ENCODE results near the gene DTX3.
"Not testable (repeated sequence)": the region's sequence is repeated elsewhere in the genome, so short reads cannot be mapped to it uniquely, and the experiment has no call there.

DTX3 gene

DNA sequence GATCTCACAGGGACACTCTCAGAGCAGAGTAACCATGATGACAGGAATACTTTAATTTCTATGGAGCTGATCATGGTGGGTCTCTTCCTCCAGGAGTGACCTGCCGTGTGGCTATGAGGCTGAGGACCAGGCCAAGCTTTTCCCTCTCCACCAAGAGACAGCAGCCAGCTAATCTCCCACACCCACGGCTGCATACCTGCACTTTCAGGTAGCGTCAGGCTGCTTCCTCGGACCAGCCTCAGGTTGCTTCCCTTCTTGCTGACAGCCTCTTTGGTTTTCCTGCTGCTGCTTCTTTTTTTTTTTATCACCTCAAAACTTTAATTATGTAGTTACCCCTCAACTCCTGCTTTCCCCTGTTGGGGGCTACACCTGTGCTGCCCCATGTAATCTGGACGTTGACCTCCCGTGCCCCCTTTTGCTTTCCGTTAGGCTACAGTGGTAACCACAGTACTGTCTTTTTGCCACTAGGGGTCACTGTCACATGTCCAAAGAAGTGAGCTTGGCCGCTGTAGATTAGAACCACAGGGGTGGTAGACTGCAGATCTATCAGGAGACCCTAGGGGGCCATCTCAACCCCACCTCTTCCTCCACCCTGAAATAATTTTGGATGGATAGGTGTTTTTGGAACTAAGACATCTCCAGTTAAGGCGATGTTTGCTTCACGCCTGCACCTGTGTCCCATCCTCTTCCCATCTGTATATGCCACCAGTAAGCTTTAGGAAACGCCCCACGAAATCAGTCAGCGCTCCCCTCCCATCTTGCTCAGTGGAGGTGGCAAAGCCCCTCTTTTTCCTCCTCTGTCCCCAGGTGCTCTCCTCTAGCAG is 21.4 kb upstream of the DTX3 start:
- peak; percentile 60 for DNase-seq

DNA sequence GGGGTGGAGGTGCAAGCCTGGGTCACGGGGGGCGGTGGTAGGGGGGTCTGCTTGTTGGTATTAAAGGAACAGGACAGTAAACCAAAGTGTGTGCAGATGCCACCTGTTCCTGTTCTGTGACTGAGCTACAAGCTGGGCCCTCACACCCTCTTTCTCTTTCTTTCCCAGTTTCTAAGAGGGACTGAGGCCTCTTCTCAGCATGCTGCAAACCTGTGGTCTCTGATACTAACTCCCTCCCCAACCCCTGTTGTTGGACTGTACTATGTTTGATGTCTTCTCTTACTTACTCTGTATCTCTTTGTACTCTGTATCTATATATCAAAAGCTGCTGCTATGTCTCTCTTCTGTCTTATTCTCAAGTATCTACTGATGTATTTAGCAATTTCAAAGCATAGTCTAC is 20.6 kb upstream of the DTX3 start:
- no peak for DNase-seq

GRCh38 chr12:57584690-57585089 is 19.9 kb upstream of the DTX3 start:
- no peak for DNase-seq

- no peak for DNase-seq
Measured at GRCh38 chr12:57585156-57585555, 19.5 kb upstream of the DTX3 start.

DNA sequence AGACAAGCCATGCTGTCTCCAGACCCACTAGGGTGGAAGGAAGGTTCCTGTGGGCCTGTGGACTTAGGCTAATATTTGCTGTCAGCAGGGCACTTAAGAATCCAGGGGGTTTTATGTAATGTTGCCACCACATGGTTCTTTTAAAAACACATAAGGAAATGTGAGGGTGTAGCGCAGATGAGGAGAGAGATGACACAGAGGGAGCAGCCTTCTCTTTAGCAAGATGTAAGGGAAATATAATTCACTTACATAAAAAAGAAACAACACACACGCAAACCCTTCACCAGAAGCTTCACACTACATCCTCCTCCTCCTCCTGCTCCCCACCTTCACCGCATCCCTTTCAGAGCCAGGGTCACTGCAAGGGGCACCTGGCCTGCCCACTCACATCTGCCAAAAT is 18.5 kb upstream of the DTX3 start:
- DNase-seq, result no peak

DNA sequence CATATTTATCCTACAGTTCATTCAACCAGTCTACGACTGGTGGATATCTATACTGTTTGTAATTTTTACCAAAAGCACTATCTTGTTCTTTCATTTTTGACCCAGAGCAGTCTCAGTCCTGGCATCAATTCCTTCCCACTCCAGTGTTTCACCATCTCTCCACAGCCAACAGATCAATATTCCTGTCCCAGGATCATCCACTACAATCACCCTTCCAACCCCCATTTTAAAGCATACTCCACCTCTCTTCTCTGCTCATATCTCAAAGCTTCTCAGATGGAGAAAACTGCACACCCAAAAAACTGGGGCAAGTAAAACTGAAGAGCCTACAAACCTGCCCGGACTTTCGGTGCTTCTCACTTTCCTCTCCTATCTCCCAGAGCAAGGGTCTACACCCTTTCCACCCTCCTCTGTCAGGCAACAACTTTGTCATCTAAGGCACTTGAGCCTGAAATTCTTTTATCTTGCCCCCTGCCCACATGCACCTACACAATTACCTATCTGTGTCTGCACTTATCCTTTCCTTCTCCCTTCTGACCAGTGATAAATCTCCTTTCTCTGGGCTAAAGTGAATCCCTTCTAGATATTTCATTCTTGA is 17.7 kb upstream of the DTX3 start:
- DNase-seq, result no peak

DNA sequence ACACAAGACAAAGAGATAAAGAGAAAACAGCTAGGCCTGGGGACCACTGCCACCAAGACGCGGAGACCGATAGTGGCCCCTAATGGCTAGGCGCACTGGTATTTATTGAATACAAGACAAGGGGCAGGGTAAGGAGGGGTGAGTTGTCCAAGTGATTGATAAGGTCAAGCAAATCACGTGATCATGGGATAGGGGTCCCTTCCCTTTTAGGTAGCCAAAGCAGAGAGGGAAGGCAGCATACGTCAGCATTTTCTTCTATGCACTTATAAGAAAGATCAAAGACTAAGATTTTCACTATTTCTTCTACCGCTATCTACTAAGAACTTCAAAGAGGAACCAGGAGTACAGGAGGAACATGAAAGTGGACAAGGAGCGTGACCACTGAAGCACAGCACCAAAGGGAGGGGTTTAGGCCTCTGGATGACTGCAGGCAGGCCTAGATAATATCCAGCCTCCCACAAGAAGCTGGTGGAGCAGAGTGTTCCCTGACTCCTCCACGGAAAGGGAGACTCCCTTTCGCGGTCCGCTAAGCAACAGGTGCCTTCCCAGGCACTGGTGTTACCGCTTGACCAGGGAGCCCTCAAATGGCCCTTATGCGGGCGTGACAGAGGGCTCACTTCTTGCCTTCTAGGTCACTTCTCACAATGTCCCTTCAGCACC is 15.5 kb upstream of the DTX3 start:
- DNase-seq, result not testable (repeated sequence)

DNA sequence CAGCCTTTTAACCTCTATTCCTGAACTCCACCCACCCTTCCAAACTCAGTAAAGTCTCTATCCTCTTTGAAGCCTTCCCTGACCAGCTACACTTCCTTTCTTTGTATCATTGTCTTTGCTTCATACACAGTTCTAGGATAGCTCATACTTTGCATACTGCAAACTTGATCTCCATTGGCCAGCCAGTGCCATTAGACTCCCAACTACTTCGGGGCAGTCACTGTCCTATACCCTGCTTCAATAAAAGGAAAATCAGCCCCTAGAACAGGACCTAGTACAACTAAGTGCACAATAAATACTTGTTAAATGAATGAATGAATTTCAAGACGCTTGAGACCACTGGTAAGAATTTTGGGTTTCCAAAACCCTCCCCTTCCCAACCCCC is 14.2 kb upstream of the DTX3 start:
- DNase-seq, result no peak

DNA sequence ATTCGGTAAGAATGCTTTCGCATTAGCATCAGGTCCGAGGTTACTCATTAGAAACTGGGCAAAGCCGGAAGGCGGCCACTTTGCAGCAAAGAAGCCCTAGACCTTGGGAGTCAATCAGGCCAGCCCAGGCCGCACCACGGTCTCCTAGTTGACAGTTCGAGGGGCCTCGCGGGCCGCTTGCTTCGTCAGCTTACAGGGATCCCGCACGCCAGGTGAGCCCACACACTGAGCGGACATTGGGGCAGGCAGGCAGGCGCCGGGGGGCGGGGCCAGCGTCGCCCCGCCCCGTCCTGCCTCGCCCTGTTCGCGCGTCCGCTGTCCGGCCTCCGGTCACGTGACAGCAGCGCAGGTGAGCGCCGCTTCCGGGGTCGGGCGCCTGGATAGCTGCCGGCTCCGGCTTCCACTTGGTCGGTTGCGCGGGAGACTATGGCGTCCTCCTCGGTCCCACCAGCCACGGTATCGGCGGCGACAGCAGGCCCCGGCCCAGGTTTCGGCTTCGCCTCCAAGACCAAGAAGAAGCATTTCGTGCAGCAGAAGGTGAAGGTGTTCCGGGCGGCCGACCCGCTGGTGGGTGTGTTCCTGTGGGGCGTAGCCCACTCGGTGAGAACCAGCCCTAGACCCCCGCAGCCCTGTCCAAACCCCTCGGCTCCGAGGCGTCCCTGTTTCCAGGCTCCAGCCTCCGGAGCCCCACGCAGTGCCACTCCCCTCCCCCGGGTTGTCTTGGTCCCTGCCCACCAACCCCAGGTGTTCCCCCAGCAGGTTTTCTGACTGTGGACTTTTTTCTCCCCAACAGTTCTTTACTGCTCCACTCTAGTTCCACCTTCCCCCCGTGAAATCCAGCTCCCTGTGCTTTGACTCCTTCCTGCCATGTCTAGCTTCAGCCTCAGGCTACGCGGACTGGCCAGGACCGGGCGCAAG is 13.5 kb upstream of the DTX3 start, which contains the start of gene PIP4K2C:
Gene PIP4K2C, plus strand, starts transcription at position 329 of the 918 bp plus-strand sequence. Its CDS starts 98 bp downstream, at position 427.
- peak; percentile 72 for DNase-seq

DNA sequence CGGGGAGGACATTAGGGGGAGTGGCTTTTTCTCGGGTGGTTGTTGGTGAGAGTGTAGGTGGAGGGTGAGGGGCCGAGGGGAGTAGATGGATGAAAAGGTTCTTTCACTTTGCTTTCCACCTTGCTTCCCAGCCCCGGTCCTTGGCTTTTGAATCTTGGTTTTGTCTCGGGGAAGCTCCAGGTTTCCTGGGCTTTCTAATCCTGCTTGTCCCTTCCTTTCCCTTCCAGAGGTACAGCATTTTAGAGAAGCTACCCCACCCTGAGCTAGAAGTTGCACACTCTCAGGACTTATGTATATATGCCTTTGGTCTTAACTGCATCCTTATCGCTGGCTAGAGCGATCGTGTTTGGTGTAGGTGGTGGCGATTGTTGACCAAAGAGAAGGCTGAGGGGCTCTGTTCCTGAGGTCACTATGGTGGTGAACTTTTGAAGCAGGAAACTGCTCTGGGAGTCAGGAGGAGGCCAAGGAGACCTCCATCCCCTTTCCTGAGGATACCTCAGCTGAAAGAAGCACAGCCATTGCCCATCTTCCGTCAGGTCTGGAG is 12.8 kb upstream of the DTX3 start:
- DNase-seq, result no peak

DNA sequence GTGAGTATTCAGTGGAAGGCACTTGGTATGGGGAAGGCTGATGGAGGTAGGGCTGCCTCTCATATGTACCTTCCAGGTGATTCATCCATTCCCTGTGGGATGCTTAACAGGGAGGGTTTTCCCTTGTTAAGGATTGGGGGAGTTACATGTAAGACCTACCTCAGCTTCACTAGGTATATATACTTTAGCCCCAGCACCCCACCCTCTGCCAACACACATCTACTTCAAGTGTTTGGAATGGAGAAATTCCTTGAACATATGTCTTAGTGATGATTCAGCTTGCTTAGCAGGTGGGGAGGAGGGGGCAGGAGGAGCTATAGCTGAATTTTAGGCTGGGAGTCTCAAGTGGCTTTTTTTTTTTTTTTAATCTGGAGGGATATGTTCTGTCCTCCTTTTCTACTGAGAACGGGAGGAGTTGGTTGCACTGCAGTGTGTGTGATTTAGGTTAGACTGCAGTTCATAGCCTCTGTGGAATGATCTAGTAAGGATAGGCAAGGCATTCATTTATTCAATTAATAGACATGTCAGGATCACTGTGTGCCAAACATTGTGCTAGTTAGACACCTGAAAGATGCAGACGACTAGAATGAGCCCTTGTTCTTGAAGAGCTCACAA is 12.0 kb upstream of the DTX3 start:
- no peak for DNase-seq

- no peak for DNase-seq
Measured at GRCh38 chr12:57593187-57593586, 11.4 kb upstream of the DTX3 start.

DNA sequence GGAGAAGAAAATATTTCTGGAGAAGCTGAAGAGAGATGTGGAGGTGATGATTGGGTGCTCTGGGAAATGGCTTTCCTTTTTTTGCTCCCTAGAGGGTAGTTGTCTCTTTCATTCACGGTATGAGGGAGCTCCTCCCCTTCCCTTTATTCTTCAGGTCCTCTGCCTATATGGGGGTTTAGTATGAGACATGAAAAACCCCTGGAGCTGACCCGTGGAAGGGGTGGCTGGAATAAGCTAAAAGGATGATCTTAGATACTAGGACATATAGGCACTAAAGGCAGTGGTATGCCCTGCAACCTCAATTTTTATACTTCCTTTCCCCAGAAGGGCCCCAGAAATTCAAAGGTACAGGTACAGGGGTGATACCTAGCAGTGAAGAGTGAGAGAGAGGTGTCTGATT is 4.2 kb upstream of the DTX3 start:
- DNase-seq, result no peak

- no peak for DNase-seq
Measured at GRCh38 chr12:57602544-57602943, 2.1 kb upstream of the DTX3 start.

GRCh38 chr12:57603324-57603723 is 1.3 kb upstream of the DTX3 start:
- no peak for DNase-seq

DNA sequence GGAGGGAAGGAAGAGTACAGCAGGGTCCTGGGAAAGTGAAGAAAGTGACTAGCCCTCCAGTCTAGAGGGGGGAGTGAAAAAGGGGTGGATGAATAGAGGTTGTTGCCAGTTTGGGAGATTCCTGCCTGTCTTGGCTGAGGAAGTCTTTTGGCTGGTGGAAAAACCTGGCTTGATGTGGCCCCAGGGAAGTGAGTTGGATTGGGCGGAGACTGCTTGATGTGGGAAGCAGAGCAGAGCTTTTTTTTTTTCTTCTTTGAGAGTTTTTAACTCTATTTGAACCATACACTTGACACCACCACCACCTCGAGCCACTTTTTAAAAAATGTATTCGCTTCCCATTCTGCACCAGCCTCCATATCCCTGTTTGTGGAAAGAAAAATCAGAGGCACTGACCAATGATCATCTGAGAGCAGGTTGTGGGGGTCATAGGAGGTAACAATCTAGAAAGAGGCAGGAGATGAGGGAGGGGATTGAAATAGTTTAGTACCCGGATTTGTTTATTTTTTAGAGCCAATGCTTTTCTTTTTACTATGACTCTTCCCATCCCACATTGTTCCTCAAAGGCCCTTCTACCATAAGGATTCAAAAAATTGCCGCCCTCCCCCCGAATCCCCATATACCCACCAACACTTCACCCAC is 690 bp upstream of the DTX3 start:
- no peak for DNase-seq

GRCh38 chr12:57604992-57605810 is 577 bp downstream of the DTX3 start:
- no peak for DNase-seq

- DNase-seq, result no peak
Measured at GRCh38 chr12:57605811-57606311, 1.2 kb downstream of the DTX3 start.

- no peak for DNase-seq
Measured at GRCh38 chr12:57606399-57606798, 1.8 kb downstream of the DTX3 start.

DNA sequence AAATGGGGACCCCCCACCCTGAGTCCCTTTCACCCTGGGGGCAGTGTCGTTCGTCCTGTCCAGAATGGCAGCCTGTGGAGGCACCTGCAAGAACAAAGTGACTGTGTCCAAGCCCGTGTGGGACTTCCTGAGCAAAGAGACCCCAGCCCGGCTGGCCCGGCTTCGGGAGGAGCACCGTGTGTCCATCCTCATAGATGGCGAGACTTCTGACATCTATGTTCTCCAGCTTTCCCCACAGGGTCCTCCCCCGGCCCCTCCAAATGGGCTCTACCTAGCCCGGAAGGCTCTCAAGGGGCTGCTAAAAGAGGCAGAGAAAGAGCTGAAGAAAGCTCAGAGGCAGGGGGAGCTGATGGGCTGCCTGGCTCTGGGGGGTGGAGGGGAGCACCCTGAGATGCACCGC is 2.2 kb downstream of the DTX3 start:
- DNase-seq, result no peak
